B cell (primary cell): Measurements from ENCODE around the gene ATOSB.

Source experiments
- CTCF ChIP-seq: fragments of 200-600 bp; IDR thresholded peaks from one replicate; pipeline ENCODE4 v1.8.0; 2022; ENCODE audit warnings: antibody characterized with exemption, mild to moderate bottlenecking
- EZH2 ChIP-seq: IDR thresholded peaks from 2 replicates; pipeline ENCODE4 v1.6.1; 2012; ENCODE audit warnings: borderline replicate concordance, low read depth, mild to moderate bottlenecking, moderate library complexity, low read length; ENCODE audit not compliant: insufficient read depth, poor library complexity, severe bottlenecking

- TF ChIP-seq CTCF (no peak), EZH2 (no peak)
Measured at GRCh38 chr9:35114840-35115628, 628 bp downstream of the ATOSB start.
